ENCODE results near the gene SLC16A11.
A peak's percentile ranks its signal among the peaks of the same experiment; 100 is the strongest.

The SLC16A11 gene

GRCh38 chr17:7035591-7036368 lies 8.1 kb downstream of the SLC16A11 start, which contains the start of gene SLC16A13:
TSS of gene SLC16A13 (plus strand) at chr17:7036015. CDS start at chr17:7036383, 368 bp downstream.
- Histone ChIP-seq H3K79me2 (ENCODE audit: insufficient read depth, low read length) (peaks cover 10% of the 10 kb centered on the region), H4K20me1 (ENCODE audit: insufficient read depth, low read length, poor library complexity, severe bottlenecking) (no peaks in the 10 kb centered on the region), H3K4me3 (ENCODE audit: low read length, poor library complexity, severe bottlenecking) (peak within 1 kb of the TSS; percentile 84), H3K9me3 (ENCODE audit: insufficient read depth, low read depth, low read length) (no peaks in the 10 kb centered on the region), H3K27me3 (ENCODE audit: insufficient read depth, low read length, poor library complexity, severe bottlenecking) (no peaks in the 10 kb centered on the region), H2AFZ (ENCODE audit: low read length) (peak within 1 kb of the TSS; percentile 89), H3K4me1 (ENCODE audit: insufficient read depth, low read length, poor library complexity, severe bottlenecking) (peaks cover 16% of the 10 kb centered on the region), H3K36me3 (ENCODE audit: insufficient read depth, low read length) (no peaks in the 10 kb centered on the region), H3K9me2 (replicated peaks; ENCODE audit: low read depth, low read length) (no peaks in the 10 kb centered on the region), H3K4me2 (ENCODE audit: low read depth, low read length, poor library complexity, severe bottlenecking) (peak within 1 kb of the TSS; percentile 83), H3F3A (ENCODE audit: low read depth) (0 out of 2 replicates have a peak, but pooled peaks cover 7% of the 10 kb centered on the region), H3K9ac (ENCODE audit: low read depth, low read length, poor library complexity, severe bottlenecking) (peak within 1 kb of the TSS; percentile 84)
- TF ChIP-seq CTCF (conservative IDR thresholded peaks at IDR 0.05; ENCODE audit: low read length), result no peak
- TF ChIP-seq EZH2phosphoT487 (IDR thresholded peaks at IDR 0.05; ENCODE audit: borderline replicate concordance), result no peak

GRCh38 chr17:7034955-7035590 lies 8.8 kb downstream of the SLC16A11 start:
- H3K9me3 ChIP-seq (ENCODE audit: insufficient read depth, low read depth, low read length), result no peaks in the 10 kb centered on the region
- no peaks in the 10 kb centered on the region for H3K36me3 ChIP-seq (ENCODE audit: insufficient read depth, low read length)
- H3K9ac ChIP-seq (ENCODE audit: low read depth, low read length, poor library complexity, severe bottlenecking), result peak overlapping the region; percentile 84
- no peaks in the 10 kb centered on the region for H3K27me3 ChIP-seq (ENCODE audit: insufficient read depth, low read length, poor library complexity, severe bottlenecking)
- H3F3A ChIP-seq (ENCODE audit: low read depth), result 0 out of 2 replicates have a peak, but pooled peaks cover 7% of the 10 kb centered on the region
- no peaks in the 10 kb centered on the region for H3K9me2 ChIP-seq (replicated peaks; ENCODE audit: low read depth, low read length)
- peak overlapping the region; percentile 89 for H2AFZ ChIP-seq (ENCODE audit: low read length)
- H3K79me2 ChIP-seq (ENCODE audit: insufficient read depth, low read length), result peaks cover 10% of the 10 kb centered on the region
- TF ChIP-seq CTCF (conservative IDR thresholded peaks at IDR 0.05; ENCODE audit: low read length) (no peak), EZH2phosphoT487 (IDR thresholded peaks at IDR 0.05; ENCODE audit: borderline replicate concordance) (no peak)
- peaks cover 19% of the 10 kb centered on the region for H3K4me1 ChIP-seq (ENCODE audit: insufficient read depth, low read length, poor library complexity, severe bottlenecking)
- no peaks in the 10 kb centered on the region for H4K20me1 ChIP-seq (ENCODE audit: insufficient read depth, low read length, poor library complexity, severe bottlenecking)
- H3K4me2 ChIP-seq (ENCODE audit: low read depth, low read length, poor library complexity, severe bottlenecking), result peak overlapping the region; percentile 83
- H3K4me3 ChIP-seq (ENCODE audit: low read length, poor library complexity, severe bottlenecking), result peak overlapping the region; percentile 84

GRCh38 chr17:7029659-7030058 lies 14.2 kb downstream of the SLC16A11 start:
- Histone ChIP-seq H3F3A (ENCODE audit: low read depth) (no peaks in the 10 kb centered on the region), H3K27me3 (ENCODE audit: insufficient read depth, low read length, poor library complexity, severe bottlenecking) (no peaks in the 10 kb centered on the region), H3K9ac (ENCODE audit: low read depth, low read length, poor library complexity, severe bottlenecking) (peak overlapping the region; percentile 18), H3K36me3 (ENCODE audit: insufficient read depth, low read length) (no peaks in the 10 kb centered on the region), H3K9me2 (replicated peaks; ENCODE audit: low read depth, low read length) (no peaks in the 10 kb centered on the region), H3K4me1 (ENCODE audit: insufficient read depth, low read length, poor library complexity, severe bottlenecking) (peaks cover 15% of the 10 kb centered on the region), H2AFZ (ENCODE audit: low read length) (peak overlapping the region; percentile 13), H3K4me2 (ENCODE audit: low read depth, low read length, poor library complexity, severe bottlenecking) (peak overlapping the region; percentile 54), H3K4me3 (ENCODE audit: low read length, poor library complexity, severe bottlenecking) (peak overlapping the region; percentile 26), H4K20me1 (ENCODE audit: insufficient read depth, low read length, poor library complexity, severe bottlenecking) (no peaks in the 10 kb centered on the region), H3K79me2 (ENCODE audit: insufficient read depth, low read length) (no peaks in the 10 kb centered on the region), H3K9me3 (ENCODE audit: insufficient read depth, low read depth, low read length) (no peaks in the 10 kb centered on the region)
- no peak for TF ChIP-seq CTCF (conservative IDR thresholded peaks at IDR 0.05; ENCODE audit: low read length)
- TF ChIP-seq EZH2phosphoT487 (IDR thresholded peaks at IDR 0.05; ENCODE audit: borderline replicate concordance), result no peak

Data from Loucy (cell line).